GM12878 (cell line): Measurements from ENCODE around the gene ST6GALNAC3. TPM values are rescaled to one million over a fixed set of nuclear protein-coding genes. Genes with fewer than 3 reads are reported as not detected.

Experiments used
- ATAC-seq: fragments of 200-7000 bp; cut with Tn5 transposase; 3 replicates; pipeline ENCODE4 v1.9.1; 2020; ENCODE audit warnings: mild to moderate bottlenecking, moderate library complexity
- BruUV-seq: library from RNA; stranded (reverse); fragments of 400-500 nt; replicated peaks from 2 replicates; lab custom pipeline; 2021; lab: Mats Ljungman, UMichigan
- CTCF ChIA-PET: fragments of 300-600 bp; sonication (Branson Sonifier 250); formaldehyde crosslinking; extraction: SDS; loops from one replicate; lab custom pipeline; 2021; ENCODE audit warnings: inconsistent platforms; lab: Yijun Ruan, JAX
- POLR2A ChIA-PET: fragments of 350-600 bp; formaldehyde crosslinking; extraction: SDS; loops from one replicate; lab custom pipeline; 2021; ENCODE audit warnings: inconsistent platforms; lab: Charles Lee
- RAD21 ChIA-PET: fragments of 300-600 bp; sonication (Branson Sonifier 250); formaldehyde crosslinking; loops from one replicate; lab custom pipeline; 2023; ENCODE audit warnings: antibody characterized with exemption; ENCODE audit not compliant: unreplicated experiment; lab: Charles Lee
- SMC1A ChIA-PET: fragments of 300-600 bp; sonication (Branson Sonifier 250); formaldehyde crosslinking; loops from one replicate; lab custom pipeline; 2023; ENCODE audit not compliant: unreplicated experiment, uncharacterized antibody; lab: Charles Lee
- DNase-seq: peaks from one replicate; pipeline ENCODE4 v3.0.0-alpha.2; 2011; ENCODE audit warnings: low read depth, low spot score
- FAIRE-seq: peaks from 3 replicates; lab custom pipeline; 2011; peaks lifted over from hg19 to GRCh38; lab: Jason Lieb, UNC
- H2AFZ ChIP-seq: 2 replicates; pipeline ENCODE4 v1.6.0; 2011; ENCODE audit warnings: low read depth, low read length, control low read depth; ENCODE audit not compliant: control insufficient read depth
- H3K27ac ChIP-seq: 2 replicates; pipeline ENCODE4 v1.5.1; 2011; ENCODE audit warnings: control low read depth; ENCODE audit not compliant: control insufficient read depth, insufficient read depth
- H3K27me3 ChIP-seq, 2 experiments: replicated peaks in 1 of 2; 2 replicates each; pipeline versions ENCODE4 v1.6.0 to v1.6.1; 2011; ENCODE audit warnings: low read length in 1 of 2; ENCODE audit not compliant: control insufficient read depth in 2 of 2, insufficient read depth in 2 of 2
- H3K36me3 ChIP-seq, 2 experiments: 2 replicates each; pipeline ENCODE4 v1.5.1; 2011; ENCODE audit warnings: low read length in 1 of 2; ENCODE audit not compliant: control insufficient read depth in 2 of 2, insufficient read depth in 2 of 2
- H3K4me1 ChIP-seq: 2 replicates; pipeline ENCODE4 v1.6.1; 2011; ENCODE audit warnings: mild to moderate bottlenecking, low read length, moderate library complexity, mixed read lengths; ENCODE audit not compliant: control insufficient read depth, insufficient read depth
- H3K4me2 ChIP-seq: 2 replicates; pipeline ENCODE4 v1.6.0; 2011; ENCODE audit warnings: control low read depth; ENCODE audit not compliant: control insufficient read depth, insufficient read depth
- H3K4me3 ChIP-seq: fragments of 200-600 bp; sonication (generic); 2 replicates; pipeline ENCODE4 v1.5.1; 2016
- H3K79me2 ChIP-seq: 2 replicates; pipeline ENCODE4 v1.6.0; 2011; ENCODE audit warnings: low read length; ENCODE audit not compliant: control insufficient read depth, insufficient read depth
- H3K9ac ChIP-seq: 2 replicates; pipeline ENCODE4 v1.8.0; 2011; ENCODE audit warnings: low read length, control low read depth, mixed read lengths; ENCODE audit not compliant: control insufficient read depth, insufficient read depth
- H3K9me3 ChIP-seq: replicated peaks from 3 replicates; pipeline ENCODE4 v1.5.1; 2011; ENCODE audit warnings: mild to moderate bottlenecking, low read length; ENCODE audit not compliant: control insufficient read depth, insufficient read depth
- H4K20me1 ChIP-seq: 2 replicates; pipeline ENCODE4 v1.6.0; 2011; ENCODE audit not compliant: control insufficient read depth, insufficient read depth
- BCL3 ChIP-seq: IDR thresholded peaks from 2 replicates; pipeline ENCODE4 v1.6.1; 2011; ENCODE audit warnings: borderline replicate concordance, low read depth, mild to moderate bottlenecking, moderate library complexity, low read length; ENCODE audit not compliant: insufficient read depth, poor library complexity, severe bottlenecking
- BMI1 ChIP-seq: fragments of 450-650 bp; IDR thresholded peaks from 2 replicates; pipeline ENCODE4 v1.6.1; 2016; ENCODE audit warnings: mild to moderate bottlenecking, moderate library complexity, borderline replicate concordance
- CBX3 ChIP-seq: fragments of 200-600 bp; sonication (generic); IDR thresholded peaks from 2 replicates; pipeline ENCODE4 v1.6.1; 2016; ENCODE audit warnings: low read depth, borderline replicate concordance
- FOXK2 ChIP-seq: fragments of 450-650 bp; IDR thresholded peaks from 2 replicates; pipeline ENCODE4 v1.6.1; 2017; ENCODE audit warnings: mild to moderate bottlenecking, moderate library complexity
- GATAD2B ChIP-seq: fragments of 450-650 bp; conservative IDR thresholded peaks from 2 replicates; pipeline ENCODE4 v1.6.1; 2017; ENCODE audit warnings: low read depth, mild to moderate bottlenecking, moderate library complexity
- HDAC6 ChIP-seq: fragments of 200-600 bp; sonication (generic); IDR thresholded peaks from one replicate; pipeline ENCODE4 v1.8.0; 2017; ENCODE audit warnings: antibody characterized with exemption; ENCODE audit not compliant: unreplicated experiment
- IKZF2 ChIP-seq, 2 experiments: fragments of 450-650 bp; IDR thresholded peaks; 2 replicates each; pipeline ENCODE4 v1.6.1; 2017; ENCODE audit warnings: mild to moderate bottlenecking in 2 of 2, moderate library complexity in 2 of 2
- IRF4 ChIP-seq: IDR thresholded peaks from 2 replicates; pipeline ENCODE4 v1.6.1; 2011; ENCODE audit warnings: low read depth, low read length
- MXI1 ChIP-seq: fragments of 150-350 bp; IDR thresholded peaks from 2 replicates; pipeline ENCODE4 v1.6.1; 2011; ENCODE audit warnings: low read depth, mild to moderate bottlenecking, inconsistent platforms, low read length, improper control_type of control experiment
- SMARCA5 ChIP-seq: fragments of 450-650 bp; IDR thresholded peaks from 2 replicates; pipeline ENCODE4 v1.6.1; 2017; ENCODE audit warnings: mild to moderate bottlenecking
- TARDBP ChIP-seq: IDR thresholded peaks from 2 replicates; pipeline ENCODE4 v1.6.1; 2016; ENCODE audit warnings: borderline replicate concordance
- TCF3 ChIP-seq: IDR thresholded peaks from 2 replicates; pipeline ENCODE4 v1.6.1; 2012; ENCODE audit warnings: low read depth, mild to moderate bottlenecking, low read length, borderline replicate concordance; ENCODE audit not compliant: insufficient read depth
- TCF7 ChIP-seq: IDR thresholded peaks from 2 replicates; pipeline ENCODE4 v1.6.1; 2014; ENCODE audit warnings: antibody characterized with exemption, borderline replicate concordance
- ZNF24 ChIP-seq: fragments of 450-650 bp; IDR thresholded peaks from 2 replicates; pipeline ENCODE4 v1.6.1; 2017; ENCODE audit warnings: antibody characterized with exemption, mild to moderate bottlenecking
- ZSCAN29 ChIP-seq: fragments of 450-650 bp; IDR thresholded peaks from 2 replicates; pipeline ENCODE4 v1.6.1; 2017; ENCODE audit warnings: mild to moderate bottlenecking, moderate library complexity
- WGBS: methylation state at CpG from one replicate; pipeline ENCODE4 v1.1.6; 2016; ENCODE audit warnings: low lambda C conversion rate; ENCODE audit not compliant: insufficient replicate concordance, insufficient coverage; ENCODE audit errors: missing lambda C conversion rate; 5-methylcytosine and 5-hydroxymethylcytosine counted together
- in situ Hi-C: fragments of 300-500 bp; cut with MboI; formaldehyde crosslinking; loops from 9 replicates; pipeline ENCODE4 v1.14.3; 2018; ENCODE audit warnings: mixed read lengths
- intact Hi-C: fragments of 100-400 bp; cut with micrococcal nuclease; formaldehyde crosslinking; loops from one replicate; pipeline ENCODE4 v1.14.2; 2022; ENCODE audit not compliant: unreplicated experiment
- polyA plus RNA-seq, 11 experiments: library from polyadenylated mRNA; depleted of rRNA in 4 of 11; unstranded in 6 of 11; stranded (reverse) in 5 of 11; fragments of >200 nt; fragmentation: Nextera tagmentation in 4 of 11; fragmentation: Illumina TruSeq in 1 of 11; extraction: Ambion mirVana in 4 of 11; extraction: Trizol in 1 of 11; gene quantifications; 1 replicate in 1 of 11; 2 replicates in 10 of 11; pipeline versions ENCODE4 v1.2.1 to v1.2.3, GENCODE V29; 2011 to 2016; ENCODE audit warnings: inconsistent platforms in 2 of 11, missing spikeins in 2 of 11, low read depth in 1 of 11
- total RNA-seq, 4 experiments: library from RNA; depleted of rRNA in 3 of 4; stranded (reverse); fragments of >200 nt in 3 of 4; fragmentation: Illumina TruSeq in 1 of 4; extraction: Trizol in 1 of 4; gene quantifications; 2 replicates each; pipeline versions ENCODE4 v1.2.1 to v1.2.3, GENCODE V29; 2013 to 2021

The ST6GALNAC3 gene
- total and polyA plus RNA-seq, 10 of the 15 experiments (the other 5 are each of a cell fraction or from before 2014, with no cell fraction given): 0.04 to 0.68 (median 0.18) TPM; not detected in 3

- CTCF ChIA-PET: no interaction called here
- H3K4me2 ChIP-seq: no peak overlapping the region
- no peak overlapping the region for H3K4me3 ChIP-seq
- ATAC-seq (no peak), DNase-seq (no peak), FAIRE-seq (no peak)
- H3K27ac ChIP-seq: no peak overlapping the region
- H3K27me3 ChIP-seq: no peaks in the 10 kb centered on the region
- TF ChIP-seq GATAD2B: no peak
- no peak for TF ChIP-seq IKZF2 (IDR thresholded peaks at IDR 0.05)
- no peak for TF ChIP-seq CBX3
- no peak for TF ChIP-seq TCF7
- no peak for TF ChIP-seq TARDBP
- TF ChIP-seq HDAC6: no peak
- TF ChIP-seq TCF3: no peak
- no peak for TF ChIP-seq ZSCAN29
- TF ChIP-seq FOXK2: no peak
- TF ChIP-seq ZNF24: no peak
- TF ChIP-seq BMI1: no peak
- TF ChIP-seq IRF4: no peak
- no peak for TF ChIP-seq MXI1
- TF ChIP-seq BCL3: no peak
- no peak for TF ChIP-seq SMARCA5
- RAD21 ChIA-PET: no interaction called here
- BruUV-seq: no TSS peak
- H2AFZ ChIP-seq: no peak overlapping the region
- no peaks in the 10 kb centered on the region for H3K36me3 ChIP-seq
- H3K9ac ChIP-seq: no peak overlapping the region
- POLR2A ChIA-PET: no interaction called here
- SMC1A ChIA-PET: no interaction called here
- no peaks in the 10 kb centered on the region for H4K20me1 ChIP-seq
- 8% methylated on average over 3 of the region's 3 CpGs for WGBS
- in situ Hi-C loops (no loop called here), intact Hi-C loops (no loop called here)
- no peaks in the 10 kb centered on the region for H3K9me3 ChIP-seq
- H3K79me2 ChIP-seq: no peaks in the 10 kb centered on the region
- H3K4me1 ChIP-seq: no peaks in the 10 kb centered on the region
Observed at GRCh38 chr1:76224752-76225151, 150.2 kb downstream of the ST6GALNAC3 start.
